Thyroid gland (tissue), 4 donors: ENCODE results near the gene FLT3.
A peak's percentile ranks its signal among the peaks of the same experiment; 100 is the strongest.

Experiments used
- CTCF ChIP-seq, 6 experiments: fragments of 200-600 bp in 3 of 6; fragments of 450-650 bp in 3 of 6; sonication (generic) in 3 of 6; IDR thresholded peaks; one replicate each; pipeline ENCODE4 v1.5.1; 2016 to 2019; ENCODE audit warnings: antibody characterized with exemption in 6 of 6, mild to moderate bottlenecking in 2 of 6, inconsistent platforms in 1 of 6, moderate library complexity in 1 of 6
- POLR2A ChIP-seq, 2 donors: fragments of 450-650 bp; IDR thresholded peaks; one replicate each; pipeline ENCODE4 v1.6.1; 2017; ENCODE audit warnings: antibody characterized with exemption in 2 of 2, mild to moderate bottlenecking in 2 of 2, moderate library complexity in 1 of 2

- TF ChIP-seq CTCF (IDR thresholded peaks at IDR 0.05), result peak in 1 of 6 experiments; percentile 8
- TF ChIP-seq POLR2A (IDR thresholded peaks at IDR 0.05), result no peak
Observed at GRCh38 chr13:27960362-27961226, 139.8 kb downstream of the FLT3 start.
